Measurements from ENCODE around the gene DLGAP1.
"Not testable (repeated sequence)": the region's sequence is repeated elsewhere in the genome, so short reads cannot be mapped to it uniquely, and the experiment has no call there.

The DLGAP1 gene

DNA sequence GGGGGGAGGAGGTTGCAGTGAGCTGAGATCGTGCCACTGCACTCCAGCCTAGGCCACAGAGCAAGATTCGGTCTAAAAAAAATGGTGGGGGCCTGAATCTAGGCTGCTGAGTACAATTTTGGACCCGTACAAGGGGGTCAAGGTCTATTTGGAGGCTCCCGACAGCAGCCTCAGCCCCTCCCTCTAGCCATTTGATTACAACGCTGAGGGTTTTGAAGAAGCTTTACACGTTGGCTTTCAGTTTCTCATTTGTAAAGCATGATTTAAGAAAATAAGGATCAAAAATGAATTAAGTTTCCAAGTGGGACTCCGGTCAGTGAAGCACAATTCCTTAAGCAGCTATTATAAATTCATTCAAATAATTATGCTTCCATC is 871.2 kb downstream of the DLGAP1 start:
- DNase-seq (ENCODE audit: low read depth): no peak

DNA sequence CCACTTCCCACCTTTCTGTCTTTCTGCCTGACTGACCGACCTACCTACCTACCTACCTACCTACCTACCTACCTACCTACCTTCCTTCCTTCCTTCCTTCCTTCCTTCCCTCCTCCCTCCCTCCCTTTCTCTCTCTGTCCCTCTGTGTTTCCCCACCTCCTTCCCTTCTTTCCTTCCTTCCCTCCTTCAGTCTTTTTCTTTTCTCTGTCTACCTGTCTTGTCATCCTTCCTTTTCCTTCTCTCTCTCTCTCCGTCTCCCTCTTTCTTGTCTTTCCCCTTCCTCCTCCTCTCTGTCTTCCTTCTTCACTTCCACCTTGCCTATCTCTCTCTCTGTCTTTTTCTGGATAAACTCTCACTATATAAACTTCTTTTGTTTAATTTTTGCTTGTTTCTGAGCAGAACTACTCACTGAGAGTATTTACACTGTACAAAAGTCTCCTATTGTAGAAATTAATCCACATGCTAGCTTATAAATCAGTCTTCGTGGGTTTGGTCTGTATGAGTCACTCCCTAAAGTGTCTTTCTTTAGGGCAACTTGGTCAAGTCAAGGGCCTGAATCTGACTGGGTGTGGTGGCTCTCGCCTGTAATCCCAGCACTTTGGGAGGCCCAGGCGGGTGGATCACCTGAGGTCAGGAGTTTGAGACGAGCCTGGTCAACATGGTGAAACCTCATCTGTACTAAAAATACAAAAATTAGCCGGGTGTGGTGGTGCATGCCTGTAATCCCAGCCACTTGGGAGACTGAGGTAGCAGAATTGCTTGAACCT is 871.8 kb downstream of the DLGAP1 start:
- DNase-seq (ENCODE audit: low read depth): not testable (repeated sequence)

DNA sequence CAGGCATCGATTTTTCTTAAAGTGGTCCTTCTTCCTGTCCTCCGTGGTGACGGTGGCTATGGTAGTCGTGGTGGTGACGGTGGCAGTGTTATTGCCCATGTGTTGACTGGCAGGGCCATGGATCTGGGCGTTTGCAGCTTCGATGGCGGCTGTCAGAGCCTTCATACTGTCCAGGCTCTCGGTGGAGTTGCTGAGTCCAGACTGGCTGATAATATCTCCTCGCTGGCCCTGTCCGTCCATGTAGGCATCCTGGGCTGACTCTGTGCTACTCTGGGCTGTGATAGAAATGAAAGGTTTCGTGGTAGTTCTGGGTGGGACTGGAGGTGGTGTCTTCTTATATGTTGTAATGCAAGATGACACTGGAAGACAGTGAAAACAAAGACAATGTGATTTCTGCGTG is 873.2 kb downstream of the DLGAP1 start:
- no peak for DNase-seq (ENCODE audit: low read depth)

DNA sequence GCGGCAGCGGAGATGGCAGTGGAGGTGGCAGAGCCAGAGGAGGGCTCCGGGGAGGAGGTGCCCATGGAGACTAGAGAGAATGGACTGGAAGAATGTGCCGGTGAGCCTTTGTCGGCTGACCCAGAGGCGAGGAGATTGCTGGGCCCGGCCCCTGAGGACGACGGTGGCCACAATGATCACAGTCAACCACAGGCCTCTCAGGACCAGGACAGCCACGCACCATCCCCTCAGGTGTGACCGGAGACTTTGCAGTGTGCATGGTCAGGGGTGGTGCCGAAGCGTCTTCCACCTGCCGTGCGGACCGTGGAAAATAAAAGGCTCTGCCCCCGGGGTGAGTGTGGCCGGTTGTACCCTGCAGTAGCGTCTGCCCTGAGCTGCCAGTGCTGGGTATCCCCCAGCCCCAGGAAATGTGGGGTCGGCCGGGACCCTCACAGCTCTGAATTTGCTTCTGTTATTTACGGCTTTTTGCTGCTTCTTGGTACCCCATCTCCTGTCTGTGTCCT is 874.5 kb downstream of the DLGAP1 start:
- not testable (repeated sequence) for DNase-seq (ENCODE audit: low read depth)

DNA sequence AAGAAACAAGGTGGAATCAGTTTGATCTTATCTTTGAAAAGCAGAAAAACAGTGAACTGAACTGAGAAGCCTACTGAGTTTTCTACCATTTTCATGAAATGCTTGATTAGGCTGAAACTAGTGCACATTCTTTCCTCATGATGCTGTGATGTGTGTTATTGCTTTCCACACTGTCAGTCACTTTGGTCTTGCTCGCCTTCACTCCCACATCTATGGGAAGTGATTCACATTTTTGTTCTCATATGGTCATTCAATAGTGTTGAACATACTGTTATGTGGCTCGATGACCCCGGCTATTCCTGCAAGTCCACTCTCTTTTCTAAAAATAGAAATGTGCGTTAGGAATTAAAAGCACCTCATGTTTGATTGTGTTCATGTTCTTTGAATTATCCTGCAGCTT is 875.4 kb downstream of the DLGAP1 start:
- no peak for DNase-seq (ENCODE audit: low read depth)

DNA sequence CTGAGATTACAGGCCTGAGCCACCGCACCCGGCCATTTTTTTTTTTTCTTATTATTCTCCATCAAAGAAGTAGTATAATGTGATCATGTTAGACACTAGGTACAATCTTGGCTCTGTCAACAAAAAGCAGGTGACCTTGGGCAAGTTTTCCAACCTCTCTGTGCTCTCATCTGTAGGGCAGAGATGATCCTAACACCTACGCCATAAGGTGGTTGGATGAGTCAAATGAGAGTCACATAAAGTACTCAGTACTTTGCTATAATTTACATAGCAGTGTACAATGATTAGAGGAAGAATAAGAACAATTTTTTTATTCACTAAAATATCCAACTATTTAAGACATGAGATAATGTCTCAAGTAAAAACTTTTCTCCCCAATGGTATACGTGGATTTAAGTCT is 876.5 kb downstream of the DLGAP1 start:
- DNase-seq (ENCODE audit: low read depth): no peak

DNA sequence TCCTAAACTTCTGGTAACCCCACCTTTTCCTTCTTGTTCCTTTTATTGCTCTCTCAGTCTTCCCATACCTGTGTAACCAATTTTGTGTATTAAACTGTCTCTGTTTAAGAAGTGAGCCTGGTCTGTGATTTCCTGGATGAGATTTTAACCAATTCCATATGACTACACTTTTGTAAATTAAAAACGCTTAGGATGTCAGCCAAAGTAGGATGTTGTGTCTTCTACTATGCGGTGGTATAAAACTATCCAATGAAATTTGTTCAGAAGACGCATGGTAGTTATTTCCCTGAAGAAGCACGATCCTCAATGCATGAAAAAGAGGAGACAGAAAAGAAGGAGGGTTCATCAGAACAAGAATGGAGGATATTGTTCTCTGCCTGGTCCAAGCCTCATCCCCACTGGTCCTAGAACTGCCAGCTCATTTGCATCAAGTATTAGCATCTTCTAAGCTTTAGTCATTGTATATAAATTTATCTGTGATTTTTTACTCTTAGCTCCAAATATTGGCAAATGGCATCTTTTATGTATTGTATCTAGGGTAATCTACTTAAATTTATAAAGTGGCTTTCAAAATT is 877.7 kb downstream of the DLGAP1 start:
- no peak for DNase-seq (ENCODE audit: low read depth)

DNA sequence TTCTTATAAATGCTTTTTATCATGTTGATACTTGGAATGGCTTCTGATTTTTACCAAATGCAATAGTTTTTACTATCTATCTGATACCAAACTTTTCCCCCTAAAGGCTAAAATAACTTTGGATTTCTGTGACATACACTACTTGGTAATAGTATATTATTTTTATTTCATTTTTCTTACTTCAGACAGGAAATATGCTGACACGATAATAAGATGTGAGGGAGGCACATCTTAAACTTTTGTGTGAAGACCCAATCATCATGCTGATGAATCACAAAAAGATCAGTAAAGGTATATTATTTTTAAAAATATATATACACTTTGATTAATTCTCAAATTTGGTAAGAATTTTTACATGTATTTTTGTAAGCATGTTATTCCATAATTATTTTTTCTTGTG is 882.3 kb downstream of the DLGAP1 start:
- DNase-seq (ENCODE audit: low read depth): no peak

DNA sequence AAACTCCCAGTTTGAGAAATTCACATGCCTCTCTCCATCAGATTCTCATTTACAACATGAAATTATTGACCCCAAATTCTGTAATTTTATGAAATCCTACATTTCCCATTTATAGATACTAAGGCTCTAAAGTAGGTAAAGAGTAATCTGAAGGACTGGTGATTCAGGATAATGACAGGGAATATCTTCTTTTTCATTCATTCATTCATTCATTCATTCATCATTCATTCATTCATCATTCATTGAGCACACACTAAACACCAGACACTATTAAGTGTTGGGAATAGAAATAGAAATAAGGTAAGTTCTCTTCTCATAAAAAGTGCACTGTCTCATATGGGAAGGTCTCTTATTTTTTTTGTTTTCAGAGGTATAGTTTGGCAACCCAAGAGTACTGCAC is 888.3 kb downstream of the DLGAP1 start:
- DNase-seq (ENCODE audit: low read depth): no peak

DNA sequence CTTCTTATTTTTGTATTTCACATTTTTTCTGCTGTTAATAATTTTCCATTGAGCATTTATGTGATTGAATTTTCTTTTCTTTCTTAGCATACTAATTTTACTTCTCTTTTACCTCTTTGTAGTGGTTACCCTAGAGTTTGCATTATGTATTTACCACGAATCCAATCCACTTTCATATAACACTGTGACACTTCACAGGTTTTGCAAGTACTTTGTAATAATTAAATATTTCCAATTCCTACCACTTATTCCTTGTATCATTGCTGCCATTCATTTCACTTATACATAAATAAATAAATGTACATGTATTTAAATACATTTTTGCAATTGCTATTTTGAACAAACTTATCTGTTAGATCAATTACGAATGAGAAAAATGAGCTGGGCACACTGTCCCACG is 894.4 kb downstream of the DLGAP1 start:
- no peak for DNase-seq (ENCODE audit: low read depth)

DNA sequence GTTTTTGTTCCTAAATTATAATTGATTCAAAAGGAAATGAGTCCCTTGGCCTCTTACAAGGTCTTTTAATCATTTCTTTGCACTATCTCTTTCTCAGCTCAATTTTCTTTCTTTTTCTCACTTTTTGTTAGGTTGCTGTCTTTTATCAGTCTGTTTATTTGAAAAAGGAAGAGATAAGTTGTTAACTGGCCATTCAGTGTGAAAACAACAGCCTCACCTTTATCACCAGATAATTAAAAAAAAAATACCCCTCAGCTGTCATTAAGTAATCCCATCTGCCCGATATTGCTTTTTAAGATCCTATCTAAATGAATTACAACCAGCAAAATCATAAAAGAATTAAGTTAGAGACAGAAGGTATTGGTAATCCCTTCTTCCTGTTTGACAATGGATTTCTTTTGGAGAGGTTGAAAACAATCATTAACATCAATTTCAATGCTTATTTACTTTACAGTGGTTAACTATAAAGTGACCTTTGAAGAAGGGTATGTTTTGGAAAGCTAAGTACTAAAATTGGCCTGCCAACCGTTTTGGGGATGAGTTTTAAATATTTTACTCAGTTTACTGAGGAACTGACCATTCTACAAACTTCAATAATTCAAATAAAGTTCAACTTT is 900.2 kb downstream of the DLGAP1 start:
- DNase-seq (ENCODE audit: low read depth): no peak

DNA sequence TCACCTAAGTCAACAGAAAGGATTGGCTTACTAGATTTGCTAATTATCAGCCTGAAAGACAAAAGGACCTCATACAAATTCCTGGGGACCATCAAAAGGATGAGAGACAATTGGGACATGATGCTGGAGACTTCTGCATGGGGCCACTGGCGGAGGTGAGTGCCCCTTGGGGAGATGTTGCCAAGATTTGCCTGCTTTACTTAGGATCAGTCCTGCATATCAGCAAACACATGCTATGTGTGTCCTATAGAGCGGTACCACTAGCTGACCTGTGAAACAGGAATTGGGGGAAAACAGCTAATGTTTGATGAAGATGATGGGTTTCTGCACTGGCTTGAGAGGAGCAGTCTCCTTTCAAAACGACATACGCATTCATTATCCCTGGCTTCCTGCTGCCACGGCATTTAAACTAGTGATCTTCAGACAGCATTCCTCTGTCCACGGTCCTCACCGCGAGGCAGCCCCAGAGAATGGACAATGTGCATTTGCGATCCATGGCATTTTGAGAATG is 901.0 kb downstream of the DLGAP1 start:
- DNase-seq (ENCODE audit: low read depth): no peak

DNA sequence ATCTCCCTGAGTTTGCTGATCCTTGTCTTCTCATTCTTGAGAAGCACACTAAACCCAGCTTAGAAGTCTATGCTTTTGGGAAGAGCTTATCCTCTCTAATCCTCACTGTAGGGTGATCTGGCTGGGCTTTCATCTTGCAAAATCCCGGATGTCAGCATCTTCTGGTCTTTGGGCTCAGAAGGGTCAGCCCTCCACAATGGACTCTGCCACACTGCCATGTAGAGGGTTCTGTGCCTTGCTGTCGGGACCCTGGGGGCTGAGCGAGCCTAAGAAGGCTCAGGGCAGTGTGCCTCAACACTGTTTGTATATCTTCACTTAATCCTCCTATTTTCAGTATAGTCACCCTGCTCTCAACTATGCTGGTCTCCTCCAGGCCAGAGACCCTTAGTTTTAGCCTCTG is 902.8 kb downstream of the DLGAP1 start:
- no peak for DNase-seq (ENCODE audit: low read depth)

DNA sequence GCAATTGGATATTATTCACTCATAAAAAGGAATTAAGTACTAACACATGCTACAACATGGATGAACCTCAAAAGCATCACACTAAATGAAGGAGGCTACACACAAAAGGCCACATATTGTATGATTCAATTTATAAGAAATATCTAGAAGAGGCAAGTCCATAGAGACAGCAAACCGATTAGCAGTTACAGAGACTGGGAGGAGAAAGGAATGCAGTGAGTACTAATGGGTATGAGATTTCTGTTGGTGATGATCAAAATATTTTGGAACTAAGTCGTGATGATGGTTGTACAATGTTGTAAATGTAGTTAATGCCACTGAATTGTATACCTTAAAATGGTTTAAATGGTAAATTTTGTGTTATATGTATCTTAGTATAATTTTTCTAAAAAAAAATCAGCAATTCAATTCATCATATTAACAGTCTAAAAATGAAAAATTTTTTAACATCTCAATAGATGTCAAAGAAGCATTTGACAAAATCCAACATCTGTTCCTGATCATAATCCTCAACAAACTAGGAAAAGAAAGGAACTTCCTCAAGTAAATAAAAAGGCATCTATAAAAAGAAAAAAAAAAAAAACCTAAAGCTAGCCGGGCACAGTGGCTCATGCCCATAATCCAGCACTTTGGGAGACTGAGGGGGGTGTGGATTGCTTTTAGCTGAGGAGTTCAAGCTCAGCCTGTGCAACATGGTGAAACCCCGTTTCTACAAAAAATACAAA is 907.1 kb downstream of the DLGAP1 start:
- no peak for DNase-seq (ENCODE audit: low read depth)

DNA sequence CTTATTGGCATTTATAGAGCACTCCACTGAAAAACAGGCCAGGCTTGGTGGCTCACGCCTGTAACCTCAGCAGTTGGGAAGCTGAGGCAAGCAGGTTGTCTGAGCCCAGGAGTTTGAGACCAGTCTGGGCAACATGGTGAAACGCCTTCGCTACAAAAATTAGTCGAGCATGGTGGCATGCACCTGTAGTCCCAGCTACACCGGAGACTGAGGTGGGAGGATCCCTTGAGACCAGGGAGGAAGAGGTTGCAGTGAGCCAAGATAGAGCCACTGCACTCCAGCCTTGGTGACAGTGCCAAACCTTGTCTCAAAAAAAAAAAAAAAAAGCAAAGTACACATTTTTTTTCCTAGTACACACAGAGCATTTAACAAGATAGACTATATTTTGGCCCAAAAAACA is 909.0 kb downstream of the DLGAP1 start:
- no peak for DNase-seq (ENCODE audit: low read depth)

DNA sequence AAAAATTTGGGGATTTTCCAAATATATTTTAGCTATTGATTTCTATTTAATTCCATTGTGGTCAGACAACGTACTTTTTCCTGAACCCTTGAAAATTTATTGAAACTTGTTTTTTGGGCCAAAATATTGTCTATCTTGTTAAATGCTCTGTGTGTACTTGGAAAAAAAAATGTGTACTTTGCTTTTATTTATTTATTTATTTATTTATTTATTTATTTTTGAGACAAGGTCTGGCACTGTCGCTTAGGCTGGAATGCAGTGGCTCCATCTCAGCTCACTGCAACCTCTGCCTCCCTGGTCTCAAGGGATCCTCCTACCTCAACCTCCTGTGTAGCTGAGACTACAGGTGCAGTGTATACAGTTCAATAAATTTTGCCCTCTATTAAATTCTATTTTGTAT is 910.6 kb downstream of the DLGAP1 start:
- no peak for DNase-seq (ENCODE audit: low read depth)

DNA sequence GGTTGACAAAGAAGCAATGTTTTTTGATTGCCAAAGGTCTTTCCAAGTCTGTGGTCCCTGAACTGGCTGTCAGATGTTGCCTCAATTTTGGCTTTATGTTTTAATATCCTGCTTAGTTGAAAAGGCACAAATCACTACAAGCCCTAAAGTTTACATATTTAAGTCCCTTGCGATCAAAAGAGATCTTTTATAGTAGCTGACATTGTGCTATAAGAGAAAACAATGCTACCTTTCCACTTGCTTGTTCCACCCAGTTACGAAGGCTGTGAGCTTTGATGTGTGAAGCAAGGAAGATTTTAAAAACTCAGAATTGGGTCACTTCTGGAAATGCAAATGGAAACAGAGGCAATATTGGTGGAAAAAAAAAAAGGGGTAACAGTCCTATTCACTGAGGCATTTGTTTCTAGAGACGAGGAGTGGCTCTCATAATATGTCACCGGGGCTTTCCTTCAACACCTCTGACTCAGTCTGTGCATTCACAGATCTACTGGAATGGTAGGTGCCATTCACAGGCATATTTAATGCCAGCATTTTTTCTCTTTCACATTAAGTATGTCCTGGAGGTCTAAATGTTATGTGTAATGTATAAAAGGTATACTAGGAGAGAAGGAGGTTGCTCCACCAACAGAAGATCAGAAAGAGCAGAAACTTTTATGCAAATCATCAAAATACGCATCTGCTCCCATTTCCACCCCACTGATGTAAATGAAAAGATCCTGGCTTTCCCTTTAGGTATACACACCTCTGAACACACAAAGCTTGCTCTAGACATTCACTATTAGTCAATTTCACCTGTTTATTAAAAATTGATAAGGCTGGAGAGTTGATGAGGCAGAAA is 913.3 kb downstream of the DLGAP1 start:
- DNase-seq (ENCODE audit: low read depth): no peak

DNA sequence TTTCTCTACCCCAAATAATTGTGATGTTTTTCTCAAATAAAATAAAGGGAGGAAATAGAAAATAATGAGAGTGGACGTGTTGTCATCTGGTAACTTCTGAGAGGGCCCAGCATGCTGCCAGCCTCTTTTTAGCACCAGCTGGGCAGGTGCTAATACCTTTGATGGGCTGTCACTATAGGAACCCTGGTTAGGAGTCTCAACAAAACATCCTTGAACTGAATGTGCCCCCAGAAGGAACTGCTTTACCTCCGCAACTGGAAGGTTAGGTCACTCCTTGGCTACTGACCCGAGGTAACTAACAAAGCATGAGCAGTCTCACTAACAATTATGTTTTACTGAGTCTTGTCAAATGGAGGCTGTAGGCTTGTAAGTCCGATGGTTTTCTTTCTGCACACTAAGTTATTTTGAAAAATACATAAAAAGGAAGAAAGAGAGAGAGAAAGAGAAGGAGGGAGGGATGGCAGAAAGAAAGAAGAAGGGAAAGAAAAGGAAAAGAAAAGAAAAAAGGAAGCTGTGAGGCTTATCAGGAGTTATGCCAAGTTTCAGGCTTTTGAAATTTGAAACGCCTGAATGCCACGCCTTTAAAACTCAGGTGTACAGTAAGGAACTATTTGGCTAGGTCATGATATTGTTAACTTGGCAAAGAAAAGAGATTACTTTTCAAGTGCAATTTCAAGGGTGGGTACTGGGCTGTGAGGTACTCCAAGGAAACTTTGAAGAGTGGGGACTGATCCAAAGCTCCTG is 914.1 kb downstream of the DLGAP1 start:
- no peak for DNase-seq (ENCODE audit: low read depth)

DNA sequence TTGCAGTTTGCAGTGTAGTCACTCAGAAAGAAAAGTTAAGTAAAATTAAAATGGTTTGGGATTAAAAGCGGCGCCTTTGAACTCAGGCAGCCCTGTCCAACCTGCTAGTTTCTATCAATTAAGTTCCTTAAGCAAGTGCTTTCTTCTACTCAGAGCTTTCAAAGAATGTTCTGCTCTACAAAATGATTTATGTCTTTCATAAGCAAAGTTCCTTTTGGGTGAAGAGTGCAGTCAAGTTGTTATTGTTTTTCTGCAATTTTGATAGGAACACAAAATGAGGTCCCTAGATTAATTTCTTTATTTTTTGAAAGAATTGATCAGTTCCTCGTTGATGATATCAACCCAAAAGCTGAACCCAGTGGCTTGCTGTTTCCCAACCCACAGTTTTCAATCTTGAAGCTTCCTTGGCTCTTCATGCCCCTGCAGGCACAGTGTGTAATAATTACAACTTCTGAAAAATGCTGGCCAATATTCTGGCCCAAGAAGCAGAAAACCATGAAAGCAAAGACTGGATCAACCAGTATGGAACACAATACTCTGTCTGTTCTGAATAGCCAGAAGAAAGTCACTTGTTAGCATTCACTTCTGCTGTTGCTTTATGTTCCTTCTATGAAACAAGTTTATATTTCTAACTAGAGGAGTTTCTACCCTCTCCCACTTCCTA is 916.0 kb downstream of the DLGAP1 start:
- DNase-seq (ENCODE audit: low read depth): no peak

DNA sequence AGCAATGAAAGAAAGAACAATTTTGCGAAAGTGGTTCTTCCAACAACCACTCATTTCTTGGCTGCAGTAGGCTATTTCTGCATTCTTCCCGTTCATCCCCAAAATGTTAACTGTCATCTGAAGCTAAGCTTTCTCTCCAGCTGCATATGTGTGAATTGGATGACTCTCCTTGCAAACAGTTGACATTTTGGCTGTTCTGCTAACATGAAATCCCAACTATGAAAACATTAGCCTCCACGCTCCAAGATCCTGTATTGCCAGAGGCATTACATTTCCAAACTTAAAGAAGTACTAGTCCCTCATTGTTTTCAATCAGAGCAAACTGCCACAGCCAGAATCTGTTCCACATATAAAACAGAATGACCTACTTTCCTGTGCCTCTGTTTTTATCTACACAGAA is 916.7 kb downstream of the DLGAP1 start:
- no peak for DNase-seq (ENCODE audit: low read depth)

Data from activated T-cell treated with anti-CD3 and anti-CD28 coated beads for 1 hour (primary cell).